B cell (primary cell): ENCODE measurements around the gene DR1. TPM values are rescaled to one million over a fixed set of nuclear protein-coding genes. Genes with fewer than 3 reads are reported as not detected.

Source experiments
- ATAC-seq: fragments of 200-7000 bp; cut with Tn5 transposase; one replicate; pipeline ENCODE4 v1.10.0; 2021; ENCODE audit warnings: low read depth, mild to moderate bottlenecking, moderate number of reproducible peaks, moderate library complexity
- CTCF ChIA-PET: fragments of 350-600 bp; sonication (Branson Sonifier 250); formaldehyde crosslinking; loops from one replicate; lab custom pipeline; 2021; ENCODE audit warnings: antibody characterized with exemption, inconsistent platforms; lab: Charles Lee
- POLR2A ChIA-PET: fragments of 350-600 bp; sonication (Branson Sonifier 250); formaldehyde crosslinking; loops from one replicate; lab custom pipeline; 2021; ENCODE audit warnings: antibody characterized with exemption; lab: Charles Lee
- DNase-seq: peaks from one replicate; pipeline ENCODE4 v3.0.0; 2013
- H2AFZ ChIP-seq: 2 replicates; pipeline ENCODE4 v1.6.1; 2012; ENCODE audit warnings: mild to moderate bottlenecking, low read depth, low read length; ENCODE audit not compliant: insufficient read depth, poor library complexity, severe bottlenecking
- H3K27ac ChIP-seq, 2 donors: 1 replicate in 1 of 2; 2 replicates in 1 of 2; pipeline ENCODE4 v1.5.1; 2012 to 2013; ENCODE audit warnings: low read length in 2 of 2, mild to moderate bottlenecking in 2 of 2, moderate library complexity in 1 of 2
- H3K27me3 ChIP-seq, 4 experiments: fragments of 200-600 bp in 1 of 4; sonication (generic) in 1 of 4; replicated peaks in 1 of 4; 1 replicate in 2 of 4; 2 replicates in 2 of 4; pipeline versions ENCODE4 v1.6.1 to v1.7.0; 2013 to 2016; ENCODE audit warnings: low read length in 3 of 4, mild to moderate bottlenecking in 2 of 4, mixed read lengths in 1 of 4, moderate library complexity in 1 of 4; ENCODE audit not compliant: insufficient read depth in 4 of 4, control insufficient read depth in 3 of 4; ENCODE audit errors: control extremely low read depth in 1 of 4
- H3K36me3 ChIP-seq, 2 experiments: replicated peaks in 1 of 2; 1 replicate in 1 of 2; 2 replicates in 1 of 2; pipeline versions ENCODE4 v1.6.1 to v1.7.1; 2013; ENCODE audit warnings: low read length in 1 of 2; ENCODE audit not compliant: insufficient read depth in 2 of 2, control insufficient read depth in 1 of 2; ENCODE audit errors: control extremely low read depth in 1 of 2, extremely low read depth in 1 of 2
- H3K4me1 ChIP-seq, 2 donors: fragments of 200-600 bp in 1 of 2; sonication (generic) in 1 of 2; 1 replicate in 1 of 2; 2 replicates in 1 of 2; pipeline versions ENCODE4 v1.5.1 to v1.6.1; 2013 to 2017; ENCODE audit warnings: low read length in 2 of 2; ENCODE audit not compliant: control insufficient read depth in 2 of 2, insufficient read depth in 2 of 2
- H3K4me2 ChIP-seq: replicated peaks from 2 replicates; pipeline ENCODE3; 2012; ENCODE audit warnings: mild to moderate bottlenecking, low read depth, low read length; ENCODE audit not compliant: poor library complexity, severe bottlenecking
- H3K4me3 ChIP-seq, 5 experiments: fragments of 200-600 bp in 1 of 5; sonication (generic) in 1 of 5; 1 replicate in 3 of 5; 2 replicates in 2 of 5; pipeline versions ENCODE4 v1.5.1 to v1.7.0; 2011 to 2016; ENCODE audit warnings: low read length in 4 of 5, mild to moderate bottlenecking in 4 of 5, low read depth in 2 of 5, control low read depth in 1 of 5, moderate library complexity in 1 of 5; ENCODE audit not compliant: insufficient read depth in 1 of 5; ENCODE audit errors: control extremely low read depth in 1 of 5, extremely low read depth in 1 of 5
- H3K79me2 ChIP-seq: fragments of 200-600 bp; sonication (generic); one replicate; pipeline ENCODE4 v1.6.0; 2016; ENCODE audit warnings: low read length; ENCODE audit not compliant: control insufficient read depth, insufficient read depth
- H3K9ac ChIP-seq: fragments of 200-600 bp; sonication (generic); 2 replicates; pipeline ENCODE4 v1.6.1; 2017; ENCODE audit warnings: mild to moderate bottlenecking, low read length, moderate library complexity
- H3K9me3 ChIP-seq, 3 donors: one replicate each; pipeline versions ENCODE4 v1.6.1 to v1.7.1; 2013; ENCODE audit warnings: low read length in 2 of 3; ENCODE audit not compliant: control insufficient read depth in 2 of 3, insufficient read depth in 1 of 3; ENCODE audit errors: control extremely low read depth in 1 of 3
- H4K20me1 ChIP-seq: 2 replicates; pipeline ENCODE4 v1.6.0; 2012; ENCODE audit warnings: mild to moderate bottlenecking, low read length; ENCODE audit not compliant: insufficient read depth, control insufficient read depth, poor library complexity, severe bottlenecking
- H3K27ac Mint-ChIP-seq: one replicate; pipeline ENCODE4 v1.8.0; 2021; ENCODE audit warnings: mixed read lengths
- H3K27me3 Mint-ChIP-seq: one replicate; pipeline ENCODE4 v1.8.0; 2021; ENCODE audit warnings: mixed read lengths
- H3K4me1 Mint-ChIP-seq: one replicate; pipeline ENCODE4 v1.8.0; 2021; ENCODE audit warnings: mixed read lengths
- H3K4me3 Mint-ChIP-seq: one replicate; pipeline ENCODE4 v1.8.0; 2021; ENCODE audit warnings: mixed read lengths
- H3K9me3 Mint-ChIP-seq: one replicate; pipeline ENCODE4 v1.8.0; 2022; ENCODE audit warnings: mixed read lengths; ENCODE audit not compliant: insufficient read depth
- EZH2 ChIP-seq: IDR thresholded peaks from 2 replicates; pipeline ENCODE4 v1.6.1; 2012; ENCODE audit warnings: borderline replicate concordance, low read depth, mild to moderate bottlenecking, moderate library complexity, low read length; ENCODE audit not compliant: insufficient read depth, poor library complexity, severe bottlenecking
- WGBS: methylation state at CpG from one replicate; pipeline ENCODE4 v1.1.5; 2013; ENCODE audit warnings: missing lambda C conversion rate; ENCODE audit not compliant: insufficient coverage; 5-methylcytosine and 5-hydroxymethylcytosine counted together
- intact Hi-C: fragments of 100-400 bp; cut with micrococcal nuclease; formaldehyde crosslinking; loops from one replicate; pipeline ENCODE4 v1.10.0; 2022
- polyA plus RNA-seq: library from polyadenylated mRNA; depleted of rRNA; stranded (reverse); fragments of >200 nt; gene quantifications from 2 replicates; pipeline ENCODE4 v1.2.3, GENCODE V29; 2012
- total RNA-seq, 2 donors: library from RNA; stranded (reverse); fragments of 120-200 nt in 1 of 2; gene quantifications; 1 replicate in 1 of 2; 2 replicates in 1 of 2; pipeline versions ENCODE4 v1.2.3 to v1.2.4, GENCODE V29; 2013 to 2022
- TF ChIP-seq, protein P1 (sequence below): fragments of 200-600 bp; IDR thresholded peaks from one replicate; pipeline ENCODE4 v1.8.0; 2022; ENCODE audit warnings: antibody characterized with exemption, mild to moderate bottlenecking

The DR1 gene
- total and polyA plus RNA-seq, 2 donors (not counting 1 experiment from before 2014, with no cell fraction given) = 11.4 to 69.2 TPM

DNA sequence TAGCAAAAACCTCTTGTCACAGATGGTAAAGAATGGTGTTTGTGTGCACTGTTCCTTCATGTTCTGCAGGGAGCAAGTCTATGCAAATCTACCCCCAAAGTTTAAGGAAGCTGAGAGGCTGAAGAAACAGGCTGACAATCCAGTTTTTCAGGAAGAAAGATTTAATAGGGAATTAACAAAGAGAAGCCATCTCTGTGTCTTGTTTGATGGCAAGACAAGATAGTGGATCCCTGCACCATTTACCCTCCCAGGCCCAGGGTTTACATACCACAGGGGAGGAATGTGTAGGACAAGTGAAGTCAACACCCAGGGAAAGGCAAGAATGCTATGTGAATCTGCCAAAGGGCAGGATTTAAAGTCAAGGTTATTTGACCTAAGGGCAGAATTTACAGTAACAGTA, 54.1 kb downstream of the DR1 start:
- TF ChIP-seq, protein P1, sequence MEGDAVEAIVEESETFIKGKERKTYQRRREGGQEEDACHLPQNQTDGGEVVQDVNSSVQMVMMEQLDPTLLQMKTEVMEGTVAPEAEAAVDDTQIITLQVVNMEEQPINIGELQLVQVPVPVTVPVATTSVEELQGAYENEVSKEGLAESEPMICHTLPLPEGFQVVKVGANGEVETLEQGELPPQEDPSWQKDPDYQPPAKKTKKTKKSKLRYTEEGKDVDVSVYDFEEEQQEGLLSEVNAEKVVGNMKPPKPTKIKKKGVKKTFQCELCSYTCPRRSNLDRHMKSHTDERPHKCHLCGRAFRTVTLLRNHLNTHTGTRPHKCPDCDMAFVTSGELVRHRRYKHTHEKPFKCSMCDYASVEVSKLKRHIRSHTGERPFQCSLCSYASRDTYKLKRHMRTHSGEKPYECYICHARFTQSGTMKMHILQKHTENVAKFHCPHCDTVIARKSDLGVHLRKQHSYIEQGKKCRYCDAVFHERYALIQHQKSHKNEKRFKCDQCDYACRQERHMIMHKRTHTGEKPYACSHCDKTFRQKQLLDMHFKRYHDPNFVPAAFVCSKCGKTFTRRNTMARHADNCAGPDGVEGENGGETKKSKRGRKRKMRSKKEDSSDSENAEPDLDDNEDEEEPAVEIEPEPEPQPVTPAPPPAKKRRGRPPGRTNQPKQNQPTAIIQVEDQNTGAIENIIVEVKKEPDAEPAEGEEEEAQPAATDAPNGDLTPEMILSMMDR = no peak
- TF ChIP-seq EZH2 = no peak
- Histone ChIP-seq H3K4me2 (no peak overlapping the region), H2AFZ (no peak overlapping the region), H3K36me3 (no peaks in the 10 kb centered on the region), H3K9ac (no peak overlapping the region), H3K4me1 (no peaks in the 10 kb centered on the region), H4K20me1 (no peaks in the 10 kb centered on the region), H3K4me3 (no peak overlapping the region), H3K9me3 (no peaks in the 10 kb centered on the region), H3K27me3 (no peaks in the 10 kb centered on the region), H3K27ac (no peak overlapping the region), H3K79me2 (no peaks in the 10 kb centered on the region)
- Mint-ChIP-seq H3K4me3 (no peak overlapping the region), H3K4me1 (no peaks in the 10 kb centered on the region), H3K9me3 (no peaks in the 10 kb centered on the region), H3K27me3 (peaks cover 3% of the 10 kb centered on the region), H3K27ac (no peak overlapping the region)
- ChIA-PET CTCF (no interaction called here), POLR2A (no interaction called here)
- no peak for DNase-seq
- intact Hi-C loops = no loop called here
- ATAC-seq = no peak

- DNase-seq (no peak), ATAC-seq (no peak)
- H3K4me3 ChIP-seq = no peak overlapping the region
- H3K4me2 ChIP-seq = no peak overlapping the region
- H3K27me3 Mint-ChIP-seq = peaks cover 6% of the 10 kb centered on the region
- no peak for TF ChIP-seq EZH2
- TF ChIP-seq, protein P1 = no peak
- intact Hi-C loops = no loop called here
- no peak overlapping the region for H3K27ac ChIP-seq
- H3K9me3 Mint-ChIP-seq = no peaks in the 10 kb centered on the region
- no peaks in the 10 kb centered on the region for H3K79me2 ChIP-seq
- no peaks in the 10 kb centered on the region for H3K36me3 ChIP-seq
- no peaks in the 10 kb centered on the region for H3K4me1 ChIP-seq
- no peak overlapping the region for H2AFZ ChIP-seq
- H3K4me3 Mint-ChIP-seq = no peak overlapping the region
- H3K9me3 ChIP-seq = peaks cover 0 to 13% (median 0%) of the 10 kb centered on the region in 3 donors
- H3K4me1 Mint-ChIP-seq = no peaks in the 10 kb centered on the region
- no peaks in the 10 kb centered on the region for H4K20me1 ChIP-seq
- no peaks in the 10 kb centered on the region for H3K27me3 ChIP-seq
- 91% methylated on average over 2 of the region's 4 CpGs for WGBS
- ChIA-PET POLR2A (no interaction called here), CTCF (no interaction called here)
- no peak overlapping the region for H3K27ac Mint-ChIP-seq
- no peak overlapping the region for H3K9ac ChIP-seq
These were observed 62.5 kb downstream of the DR1 start for GRCh38 chr1:93408203-93408602.
